ENCODE measurements around the gene CDC25B. TPM values are rescaled to one million over a fixed set of nuclear protein-coding genes. Genes with fewer than 3 reads are reported as not detected.

Gene CDC25B
- total and polyA plus RNA-seq, 2 donors (not counting 3 experiments of a cell fraction or from before 2014, with no cell fraction given) = 46.7 to 76.5 TPM

GRCh38 chr20:3782597-3782996 is 13.5 kb upstream of the CDC25B start:
- H3K4me3 ChIP-seq (replicated peaks in 1 of 3; ENCODE audit: insufficient read depth in 1 of 3, low read depth in 1 of 3, low read length in 3 of 3) = no peak overlapping the region
- CTCF ChIA-PET = interaction anchor here (7.6 kb wide), 1 partner anchor 36 kb away, joined by 214 read pairs; the partner anchor contains the start of gene AP5S1
- H3K27me3 ChIP-seq (ENCODE audit: control insufficient read depth in 2 of 2, insufficient read depth in 2 of 2, low read length in 2 of 2) = peaks cover 8 to 19% of the 10 kb centered on the region in 2 experiments
- no peak overlapping the region for H3K9ac ChIP-seq (replicated peaks; ENCODE audit: extremely low read depth, insufficient read depth, low read length)
- H3K79me2 ChIP-seq (ENCODE audit: control insufficient read depth, insufficient read depth, low read length) = peaks cover 31% of the 10 kb centered on the region
- H3K4me2 ChIP-seq (ENCODE audit: insufficient read depth, low read length) = no peak overlapping the region
- no peak overlapping the region for H3K27ac ChIP-seq (ENCODE audit: insufficient read depth, low read depth, low read length)
- H3K4me1 ChIP-seq (ENCODE audit: control insufficient read depth, extremely low read depth, insufficient read depth, low read length) = peaks cover 29% of the 10 kb centered on the region
- FAIRE-seq = no peak
- dilution Hi-C loops (cut with MboI; ENCODE audit: extremely low pct_ligation_motif_present, low sequenced_read_pairs) (no loop called here), intact Hi-C loops (cut with micrococcal nuclease) (no loop called here)
- no peak for TF ChIP-seq MYC (IDR thresholded peaks at IDR 0.05; ENCODE audit: low read depth, low read length)
- H4K20me1 ChIP-seq (replicated peaks; ENCODE audit: control insufficient read depth, extremely low read depth, insufficient read depth, low read length) = no peaks in the 10 kb centered on the region
- BruUV-seq (replicated peaks) = no TSS peak
- DNase-seq (ENCODE audit: low read depth, low spot score) = no peak
- H2AFZ ChIP-seq (ENCODE audit: low read depth, low read length) = no peak overlapping the region
- POLR2A ChIA-PET = no interaction called here
- H3K9me1 ChIP-seq (replicated peaks; ENCODE audit: control insufficient read depth, extremely low read depth, insufficient read depth, low read length) = no peaks in the 10 kb centered on the region
- H3K9me3 ChIP-seq (replicated peaks; ENCODE audit: control insufficient read depth, insufficient read depth, low read length) = no peaks in the 10 kb centered on the region
- H3K36me3 ChIP-seq (ENCODE audit: control insufficient read depth in 2 of 2, extremely low read depth in 1 of 2, insufficient read depth in 2 of 2, low read length in 2 of 2) = peaks cover 0 to 5% of the 10 kb centered on the region in 2 experiments

- H3K79me2 ChIP-seq (ENCODE audit: control insufficient read depth, insufficient read depth, low read length) = peaks cover 31% of the 10 kb centered on the region
- H3K9ac ChIP-seq (replicated peaks; ENCODE audit: extremely low read depth, insufficient read depth, low read length) = no peak overlapping the region
- no peak overlapping the region for H3K4me3 ChIP-seq (replicated peaks in 1 of 3; ENCODE audit: insufficient read depth in 1 of 3, low read depth in 1 of 3, low read length in 3 of 3)
- no peak overlapping the region for H3K4me2 ChIP-seq (ENCODE audit: insufficient read depth, low read length)
- TF ChIP-seq POLR2A (IDR thresholded peaks at IDR 0.05; ENCODE audit: low read depth, low read length) (no peak), EZH2 (IDR thresholded peaks at IDR 0.05; ENCODE audit: borderline replicate concordance, low read depth, low read length, severe bottlenecking) (no peak), MAX (IDR thresholded peaks at IDR 0.05; ENCODE audit: insufficient read depth, insufficient read length) (no peak)
- H3K27me3 ChIP-seq (ENCODE audit: control insufficient read depth in 2 of 2, insufficient read depth in 2 of 2, low read length in 2 of 2) = peaks cover 8 to 18% of the 10 kb centered on the region in 2 experiments
- H3K36me3 ChIP-seq (ENCODE audit: control insufficient read depth in 2 of 2, extremely low read depth in 1 of 2, insufficient read depth in 2 of 2, low read length in 2 of 2) = peaks cover 0 to 5% of the 10 kb centered on the region in 2 experiments
- no peaks in the 10 kb centered on the region for H4K20me1 ChIP-seq (replicated peaks; ENCODE audit: control insufficient read depth, extremely low read depth, insufficient read depth, low read length)
- peaks cover 25% of the 10 kb centered on the region for H3K4me1 ChIP-seq (ENCODE audit: control insufficient read depth, extremely low read depth, insufficient read depth, low read length)
- ChIA-PET CTCF (interaction anchor here (7.6 kb wide), 1 partner anchor 36 kb away, joined by 214 read pairs; the partner anchor contains the start of gene AP5S1), POLR2A (no interaction called here)
- dilution Hi-C loops (cut with MboI; ENCODE audit: extremely low pct_ligation_motif_present, low sequenced_read_pairs) (no loop called here), intact Hi-C loops (cut with micrococcal nuclease) (no loop called here)
- no peak for DNase-seq (ENCODE audit: low read depth, low spot score)
- no peaks in the 10 kb centered on the region for H3K9me1 ChIP-seq (replicated peaks; ENCODE audit: control insufficient read depth, extremely low read depth, insufficient read depth, low read length)
- no peak overlapping the region for H3K27ac ChIP-seq (ENCODE audit: insufficient read depth, low read depth, low read length)
- H3K9me3 ChIP-seq (replicated peaks; ENCODE audit: control insufficient read depth, insufficient read depth, low read length) = no peaks in the 10 kb centered on the region
- BruUV-seq (replicated peaks) = no TSS peak
- no peak for FAIRE-seq
- H2AFZ ChIP-seq (ENCODE audit: low read depth, low read length) = no peak overlapping the region
These were observed 13.0 kb upstream of the CDC25B start for GRCh38 chr20:3783068-3783489.
